Suprapubic skin (tissue), 3 donors: ENCODE measurements around the gene GALNT11.

Source experiments
- POLR2A ChIP-seq, 2 donors: fragments of 450-650 bp; IDR thresholded peaks; one replicate each; pipeline ENCODE4 v1.6.1; 2017; ENCODE audit warnings: antibody characterized with exemption in 2 of 2, mild to moderate bottlenecking in 2 of 2, moderate library complexity in 2 of 2
- TF ChIP-seq, protein P1 (sequence below), 2 donors: fragments of 200-600 bp in 1 of 2; fragments of 450-650 bp in 1 of 2; sonication (generic) in 1 of 2; IDR thresholded peaks; one replicate each; pipeline ENCODE4 v1.5.1; 2016 to 2019; ENCODE audit warnings: antibody characterized with exemption in 2 of 2, mild to moderate bottlenecking in 1 of 2, moderate library complexity in 1 of 2

GRCh38 chr7:152095771-152096170, 70.3 kb downstream of the GALNT11 start:
- TF ChIP-seq, protein P1, sequence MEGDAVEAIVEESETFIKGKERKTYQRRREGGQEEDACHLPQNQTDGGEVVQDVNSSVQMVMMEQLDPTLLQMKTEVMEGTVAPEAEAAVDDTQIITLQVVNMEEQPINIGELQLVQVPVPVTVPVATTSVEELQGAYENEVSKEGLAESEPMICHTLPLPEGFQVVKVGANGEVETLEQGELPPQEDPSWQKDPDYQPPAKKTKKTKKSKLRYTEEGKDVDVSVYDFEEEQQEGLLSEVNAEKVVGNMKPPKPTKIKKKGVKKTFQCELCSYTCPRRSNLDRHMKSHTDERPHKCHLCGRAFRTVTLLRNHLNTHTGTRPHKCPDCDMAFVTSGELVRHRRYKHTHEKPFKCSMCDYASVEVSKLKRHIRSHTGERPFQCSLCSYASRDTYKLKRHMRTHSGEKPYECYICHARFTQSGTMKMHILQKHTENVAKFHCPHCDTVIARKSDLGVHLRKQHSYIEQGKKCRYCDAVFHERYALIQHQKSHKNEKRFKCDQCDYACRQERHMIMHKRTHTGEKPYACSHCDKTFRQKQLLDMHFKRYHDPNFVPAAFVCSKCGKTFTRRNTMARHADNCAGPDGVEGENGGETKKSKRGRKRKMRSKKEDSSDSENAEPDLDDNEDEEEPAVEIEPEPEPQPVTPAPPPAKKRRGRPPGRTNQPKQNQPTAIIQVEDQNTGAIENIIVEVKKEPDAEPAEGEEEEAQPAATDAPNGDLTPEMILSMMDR (IDR thresholded peaks at IDR 0.05) = no peak
- no peak for TF ChIP-seq POLR2A (IDR thresholded peaks at IDR 0.05)
